Femur (tissue), 1 donor: ENCODE results near the gene SMIM43.

Experiments used
- DNase-seq: peaks from one replicate; pipeline ENCODE4 v3.0.0-alpha.2; 2017

SMIM43 gene

DNA sequence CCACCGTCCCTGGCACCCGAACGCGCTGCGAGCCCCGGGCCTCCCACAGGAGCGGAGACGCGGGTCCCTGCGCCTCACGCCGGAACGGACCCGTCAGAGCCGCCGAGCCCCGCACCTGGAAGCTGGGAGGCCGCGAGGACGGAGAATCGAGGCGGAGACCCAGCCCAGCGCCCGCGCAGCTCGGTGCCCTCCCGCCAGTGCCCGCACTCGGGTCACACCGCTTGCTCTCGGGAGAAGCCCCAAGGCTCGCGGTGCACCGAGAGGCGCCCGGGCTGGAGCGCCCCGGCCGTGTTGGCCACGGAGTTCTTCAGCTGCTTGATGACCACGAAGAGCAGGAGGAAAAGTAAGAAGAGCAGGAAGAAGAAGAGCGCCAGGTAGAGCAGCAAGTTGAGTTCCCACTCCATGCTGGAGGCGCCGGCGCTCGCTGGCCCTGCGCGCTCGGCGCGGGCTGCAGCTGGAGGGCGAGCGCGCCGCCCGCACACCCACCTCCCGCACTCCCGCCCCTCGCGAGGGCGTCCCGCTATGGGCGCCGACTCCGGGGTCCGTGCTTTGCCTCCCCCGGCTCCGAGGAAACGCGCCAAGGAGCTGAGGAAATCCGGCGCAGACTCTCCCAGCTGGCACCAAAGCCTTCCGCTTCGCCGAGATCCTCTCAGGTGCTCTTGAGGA is at the start of gene SMIM43:
SMIM43 (minus strand) TSS at position 463 of the 666 bp plus-strand sequence; CDS start at position 404, 59 bp downstream.
- DNase-seq, result no peak

DNA sequence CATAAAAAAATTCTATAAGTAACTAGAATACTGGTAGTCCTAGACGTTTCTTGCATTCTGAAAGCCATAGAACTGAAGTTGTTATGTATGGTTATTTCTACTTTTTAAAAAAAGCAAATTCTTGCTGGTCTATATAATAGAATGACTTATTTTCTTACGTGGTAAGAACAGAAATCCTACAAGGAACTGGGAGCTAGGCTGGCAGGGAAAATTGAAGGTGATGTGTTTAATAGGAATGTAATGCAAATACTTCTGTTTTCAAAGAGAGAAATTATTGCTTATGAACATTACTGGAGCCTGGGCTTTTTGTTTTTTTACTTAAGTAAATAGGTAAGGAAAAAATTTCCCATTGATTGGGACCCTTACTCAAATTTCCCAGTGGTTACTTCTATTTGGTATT is 49.8 kb upstream of the SMIM43 start:
- no peak for DNase-seq

DNA sequence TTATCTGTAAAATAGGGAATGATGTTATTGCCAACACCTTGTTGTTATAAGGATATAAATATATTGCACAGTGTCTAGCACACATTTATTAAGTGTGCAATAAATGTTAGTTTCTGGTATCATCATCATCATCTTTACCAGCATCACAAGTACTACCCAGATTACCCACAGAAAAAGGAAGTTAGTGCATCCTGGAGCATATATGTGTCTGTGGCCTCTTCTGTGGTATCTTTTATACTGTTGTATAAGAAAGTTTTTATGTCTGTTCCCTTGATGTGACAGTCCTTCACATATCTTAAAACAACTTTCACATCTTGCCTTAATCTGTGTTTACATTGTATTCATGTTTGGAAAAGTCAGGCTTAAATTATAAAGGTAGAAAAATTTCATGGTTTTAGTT is 46.2 kb upstream of the SMIM43 start:
- DNase-seq, result no peak

DNA sequence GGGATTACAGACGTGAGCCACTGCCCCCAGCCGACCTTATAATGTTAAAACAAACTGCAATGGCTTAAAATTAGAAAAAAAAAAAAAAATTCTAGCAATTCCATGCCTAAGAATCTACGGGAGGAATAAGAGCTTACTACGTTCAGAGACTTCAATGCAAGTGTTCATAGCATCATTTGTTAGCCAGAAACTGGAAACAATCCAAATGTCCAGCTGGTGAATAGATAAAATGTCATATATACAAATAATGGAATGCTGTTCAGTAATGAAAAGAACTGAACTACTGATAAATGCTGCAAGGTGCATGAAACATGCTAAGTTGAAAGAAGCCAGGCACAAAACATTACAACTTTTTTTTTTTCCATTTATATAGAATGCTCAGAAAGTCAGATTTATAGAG is 41.4 kb upstream of the SMIM43 start:
- no peak for DNase-seq

DNA sequence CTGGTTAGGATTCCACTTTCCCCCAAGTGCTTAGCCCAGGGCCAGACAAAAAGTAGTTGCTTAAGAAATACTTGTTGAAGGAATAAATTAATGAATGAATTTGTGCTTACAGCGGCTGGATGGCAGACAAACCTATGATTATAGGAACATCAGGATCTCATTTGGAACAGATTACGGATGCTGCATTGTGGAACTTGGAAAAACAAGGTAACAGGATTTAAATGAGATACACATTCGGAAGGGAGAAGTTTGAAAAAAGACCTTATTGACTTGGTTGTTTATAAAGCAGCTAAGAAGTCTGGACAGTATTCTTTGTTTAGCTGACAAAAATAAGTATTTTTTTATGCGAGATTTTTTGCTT is 36.7 kb upstream of the SMIM43 start:
- DNase-seq, result no peak

DNA sequence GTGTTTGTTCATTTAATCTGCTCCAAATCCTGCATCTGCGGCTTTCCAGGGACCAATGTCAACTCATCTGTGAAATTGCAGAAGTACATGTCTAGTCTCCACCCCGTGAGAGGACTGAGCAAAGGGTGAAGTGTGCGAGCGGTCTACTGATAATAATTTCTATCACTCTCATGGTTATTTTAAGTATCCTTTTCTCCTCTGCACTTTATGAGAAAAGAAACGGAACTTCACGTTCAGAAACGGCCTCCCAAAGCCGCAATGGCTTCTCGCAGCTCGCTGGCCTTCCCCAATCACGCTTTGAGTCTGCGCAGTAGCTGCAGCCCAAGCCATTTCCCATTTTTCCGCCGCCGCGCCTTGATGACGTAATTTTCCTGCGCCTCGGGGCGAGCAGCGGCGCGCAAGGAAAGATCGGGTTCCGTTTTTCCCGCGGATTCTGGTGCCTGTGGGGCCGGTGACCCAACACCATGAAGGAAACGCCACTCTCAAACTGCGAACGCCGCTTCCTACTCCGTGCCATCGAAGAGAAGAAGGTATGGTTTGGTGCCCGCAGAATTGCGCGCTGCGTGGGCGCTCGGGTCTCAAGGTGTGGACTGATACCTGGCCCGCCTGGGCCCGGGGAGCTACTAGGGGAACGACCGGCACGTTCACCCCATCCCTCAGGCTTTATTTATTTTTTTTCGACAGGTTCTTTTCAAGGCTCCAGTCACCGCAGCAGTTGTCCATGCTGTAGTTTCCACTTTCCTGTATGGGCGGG is 36.2 kb upstream of the SMIM43 start, which contains the start of gene EXOSC9:
EXOSC9 (plus strand) TSS at position 363 of the 754 bp plus-strand sequence; CDS start at position 465, 102 bp downstream.
- DNase-seq, result peak; percentile 96

DNA sequence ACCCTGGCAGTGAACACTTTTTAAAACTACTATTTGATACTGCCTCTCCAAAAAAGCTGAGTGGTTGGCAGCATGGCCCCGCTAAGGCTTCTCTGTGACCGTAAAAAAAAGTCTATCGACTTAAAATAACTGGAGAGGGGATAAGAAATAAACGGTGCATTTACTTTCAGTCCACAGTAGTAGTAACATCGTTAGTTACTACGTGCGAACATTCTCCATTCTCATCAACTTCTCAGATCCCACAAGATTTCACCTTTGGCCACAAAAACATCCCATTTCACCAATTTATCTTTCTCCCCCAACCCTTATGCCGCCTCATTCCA is 35.6 kb upstream of the SMIM43 start:
- DNase-seq, result no peak

DNA sequence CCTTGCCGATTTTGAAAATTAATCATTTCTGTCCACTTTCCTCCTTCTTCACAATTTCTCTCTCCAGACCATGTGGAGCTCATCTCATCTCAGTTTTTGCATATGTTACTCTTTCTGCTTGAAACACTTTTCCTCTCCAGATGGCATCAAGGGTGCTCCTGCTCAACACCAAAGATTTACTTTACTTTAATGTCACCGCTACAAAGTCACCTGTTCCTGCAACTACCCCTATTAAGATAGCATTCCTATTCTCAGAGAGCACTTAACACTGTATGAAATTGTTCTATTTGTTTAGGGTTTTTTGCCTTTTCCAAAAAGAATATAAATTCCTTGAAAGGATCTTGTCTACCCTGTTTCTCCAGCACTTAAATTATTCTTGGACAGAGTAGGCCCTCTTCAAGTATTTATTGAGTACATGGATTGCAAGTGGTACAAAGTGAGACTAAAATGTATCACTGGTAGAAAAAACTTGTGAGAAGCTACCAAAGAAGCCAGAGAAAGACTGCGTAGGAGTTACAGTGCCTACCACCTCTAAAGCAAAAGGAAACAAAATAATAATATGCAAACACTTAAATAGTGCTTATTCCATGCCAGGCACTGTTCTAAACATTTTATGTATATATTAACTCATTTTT is 35.0 kb upstream of the SMIM43 start:
- no peak for DNase-seq

DNA sequence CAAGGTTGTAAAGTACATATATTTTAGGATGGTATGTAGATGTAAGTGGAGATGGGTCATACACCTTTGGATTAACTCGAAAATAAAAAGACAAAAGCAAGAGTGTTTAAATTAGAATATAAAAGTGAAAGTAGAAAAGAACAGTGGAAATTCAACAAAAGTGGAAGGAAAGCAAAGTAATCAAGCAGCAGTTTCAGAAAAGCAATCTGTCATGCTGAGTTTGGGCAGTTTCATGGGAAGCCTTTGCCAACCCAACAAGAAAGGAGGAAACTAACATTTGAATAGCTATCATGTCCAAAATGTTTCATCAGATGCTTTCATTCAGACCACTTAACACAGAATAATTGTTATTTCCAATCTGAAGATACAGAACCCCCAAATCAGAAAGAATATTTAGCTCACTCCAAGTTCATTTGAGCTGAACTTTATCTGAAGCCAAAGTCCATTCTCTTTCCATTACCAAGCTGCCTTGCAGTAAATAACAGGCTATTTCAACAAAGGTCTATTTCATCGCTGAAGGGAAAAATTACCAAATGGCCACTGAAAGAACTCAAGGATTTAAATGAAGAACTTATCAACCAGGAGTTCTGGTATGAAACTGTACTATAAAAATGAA is 34.4 kb upstream of the SMIM43 start:
- no peak for DNase-seq

DNA sequence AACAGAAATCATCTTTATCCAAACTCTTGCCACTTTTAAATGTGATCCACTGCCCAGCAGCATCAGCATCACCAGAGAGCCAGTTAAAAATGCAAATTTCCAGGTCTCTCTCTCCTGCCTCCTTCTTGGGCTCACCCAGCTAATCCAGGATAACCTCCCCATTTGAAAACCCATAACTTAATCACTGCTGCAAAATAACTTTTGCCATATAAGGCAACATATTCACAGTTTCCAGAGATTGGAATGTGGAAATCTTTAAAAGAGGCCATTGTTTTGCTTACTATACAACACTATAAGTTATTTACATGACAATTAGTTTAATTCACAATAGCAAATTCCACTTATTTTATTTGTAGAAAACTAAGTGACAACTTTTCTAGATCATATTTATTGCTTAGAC is 31.3 kb upstream of the SMIM43 start:
- DNase-seq, result no peak

DNA sequence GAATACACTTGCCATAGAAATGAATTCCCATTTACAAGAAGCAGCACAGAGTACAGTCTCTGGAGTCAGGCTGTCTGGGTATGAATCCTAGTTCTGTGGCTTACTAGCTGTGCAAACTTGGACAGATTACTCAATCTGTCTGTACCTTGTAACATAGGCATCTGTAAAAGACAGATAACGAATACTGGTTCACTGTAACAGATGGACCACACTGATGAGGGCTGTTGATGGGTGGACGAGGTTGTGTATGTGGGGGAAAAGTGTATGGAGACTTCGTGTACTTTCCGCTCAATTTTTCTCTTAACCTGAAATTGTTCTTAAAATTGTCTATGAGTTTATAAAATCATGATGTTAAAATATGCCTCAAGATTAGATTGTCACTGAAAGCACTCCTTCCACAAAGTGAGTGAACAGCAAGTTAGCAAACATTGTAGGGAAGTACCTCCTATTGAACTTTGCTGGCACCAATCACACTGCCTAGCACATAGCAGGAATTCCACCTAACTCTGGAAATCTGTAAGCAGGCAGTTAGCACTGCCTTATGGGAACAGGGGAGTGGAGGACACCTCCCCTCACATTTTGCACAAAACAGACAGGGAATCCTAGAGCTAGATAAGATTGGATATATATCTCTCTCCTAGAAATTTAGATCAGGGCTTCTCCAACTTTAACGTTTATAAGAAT is 29.7 kb upstream of the SMIM43 start:
- DNase-seq, result no peak

DNA sequence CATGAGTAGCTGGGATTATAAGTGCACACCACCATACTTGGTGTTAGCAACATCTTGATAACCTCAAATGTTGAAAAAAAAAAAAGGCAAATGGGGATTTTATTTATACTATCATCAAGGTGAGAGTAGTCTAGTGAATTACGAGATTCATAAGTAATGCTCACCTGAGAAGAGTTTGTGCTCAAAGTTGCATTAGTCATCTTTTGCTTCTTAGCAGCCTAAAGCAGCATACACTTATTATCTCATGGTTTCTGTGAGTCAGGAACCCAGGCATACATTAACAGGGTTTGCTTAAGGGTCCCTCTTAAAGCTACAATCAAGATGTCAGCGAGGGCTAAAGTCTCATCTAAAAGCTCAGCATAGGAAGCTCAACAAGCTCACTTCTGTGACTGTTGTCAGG is 28.0 kb upstream of the SMIM43 start:
- DNase-seq, result no peak

DNA sequence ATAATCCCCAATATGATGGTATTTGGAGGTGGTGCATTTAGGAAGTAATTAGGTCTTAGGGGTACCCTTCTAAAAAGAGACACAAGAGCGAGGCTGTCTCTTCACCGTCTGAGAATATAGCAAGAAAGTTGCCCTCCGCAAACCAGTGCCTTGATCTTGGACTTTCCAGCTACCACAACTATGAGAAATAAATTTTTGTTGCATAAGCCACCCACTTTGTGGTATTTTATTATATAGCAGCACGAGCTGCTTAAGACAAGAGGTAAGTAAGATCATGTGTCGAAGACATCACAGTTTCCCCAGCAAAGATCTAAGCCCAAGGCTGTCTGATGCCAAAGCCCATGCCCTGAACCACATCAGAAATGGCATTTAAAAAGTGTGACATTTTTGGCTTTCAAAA is 26.5 kb upstream of the SMIM43 start:
- no peak for DNase-seq

DNA sequence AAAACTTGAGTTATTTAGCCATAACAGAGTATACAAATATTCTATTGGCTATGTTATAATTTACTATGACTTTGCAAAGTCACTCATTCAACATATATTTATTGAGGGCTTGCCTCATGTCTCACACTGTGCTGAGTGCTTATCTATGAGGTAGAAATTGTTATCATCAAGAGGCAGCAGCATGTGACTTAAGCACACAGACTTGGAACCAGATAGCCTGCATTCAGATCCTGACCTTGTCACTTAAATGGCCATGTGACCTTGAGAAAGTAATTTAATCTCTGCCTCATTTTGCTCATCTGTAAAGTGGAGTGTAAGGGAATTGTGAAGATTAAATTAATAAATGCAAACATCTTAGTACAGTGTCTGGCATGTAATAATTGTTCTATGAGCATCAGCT is 26.0 kb upstream of the SMIM43 start:
- DNase-seq, result no peak

DNA sequence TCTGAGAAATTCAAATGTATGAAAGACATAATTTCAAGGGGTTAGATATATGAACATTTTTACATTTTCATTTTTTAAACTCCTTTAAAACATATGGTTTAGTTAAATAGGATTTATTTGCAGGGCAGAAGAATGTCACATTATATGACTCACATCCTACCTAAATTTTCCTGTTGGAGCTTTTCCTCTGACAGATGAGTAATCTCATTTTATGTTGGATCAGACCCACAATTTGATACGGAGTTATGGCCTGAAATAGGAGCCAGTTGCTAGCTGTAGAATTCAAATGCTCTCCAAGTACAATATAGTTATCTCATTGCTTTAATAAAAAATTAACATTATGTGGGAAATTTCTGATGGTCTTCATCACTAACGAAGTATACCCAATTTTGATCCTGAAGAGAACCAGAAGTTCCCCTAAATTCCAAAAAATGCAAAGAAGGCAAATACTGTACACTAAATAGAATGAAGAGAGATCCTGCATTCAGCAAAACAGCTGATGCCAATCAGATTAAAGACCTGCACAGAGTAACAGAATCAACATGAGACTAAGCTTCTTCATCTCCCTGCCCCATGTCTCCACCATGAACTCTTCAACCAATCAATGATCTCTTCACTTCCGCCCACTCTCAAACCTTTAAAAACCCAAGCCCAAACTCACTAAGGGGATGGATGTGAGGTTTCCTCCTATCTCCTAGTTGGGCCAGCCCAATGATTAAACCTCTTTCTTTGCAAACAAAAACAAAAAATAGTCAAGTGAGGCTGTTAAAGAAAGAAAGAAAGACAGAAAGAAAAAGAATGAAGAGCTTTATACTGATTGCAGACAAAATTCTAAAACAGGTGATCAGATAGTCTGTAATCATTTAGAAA is 25.2 kb upstream of the SMIM43 start:
- DNase-seq, result no peak

DNA sequence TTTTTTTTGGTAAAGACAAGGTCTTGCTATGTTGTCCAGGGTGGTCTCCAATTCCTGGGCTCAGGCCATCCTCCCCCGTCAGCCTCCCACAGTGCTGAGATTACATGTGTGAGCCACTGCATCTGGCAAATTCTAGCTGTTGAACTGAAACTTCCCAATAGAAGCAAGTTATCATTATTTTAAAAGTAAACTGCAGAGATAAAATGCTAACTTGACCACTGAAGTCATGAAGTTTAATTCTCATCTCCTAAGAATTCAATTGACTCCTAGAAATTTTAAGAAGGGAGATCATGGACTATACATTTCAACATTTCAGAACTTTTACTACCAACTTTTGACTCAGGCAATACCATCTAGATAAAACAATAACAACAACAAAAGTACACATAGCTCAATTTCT is 24.5 kb upstream of the SMIM43 start:
- DNase-seq, result no peak

DNA sequence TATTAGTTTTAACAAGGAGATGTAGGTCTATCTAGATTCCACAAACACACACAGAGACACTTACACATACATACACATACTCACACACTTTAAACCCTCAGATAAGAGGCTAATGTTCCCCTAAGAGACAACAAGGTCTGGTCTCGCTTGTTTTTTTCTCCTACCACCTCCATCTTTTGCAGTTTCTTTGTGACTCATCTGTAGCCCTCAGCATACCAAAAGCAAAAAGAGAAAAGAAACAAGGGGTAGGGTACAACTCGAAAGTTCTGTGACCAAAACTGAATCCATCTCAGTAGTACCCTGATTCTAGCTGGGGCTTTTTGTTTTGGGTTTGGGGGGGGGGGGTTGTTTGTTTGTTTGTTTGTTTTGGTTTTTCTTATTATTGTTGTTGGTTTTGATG is 23.9 kb upstream of the SMIM43 start:
- DNase-seq, result no peak

DNA sequence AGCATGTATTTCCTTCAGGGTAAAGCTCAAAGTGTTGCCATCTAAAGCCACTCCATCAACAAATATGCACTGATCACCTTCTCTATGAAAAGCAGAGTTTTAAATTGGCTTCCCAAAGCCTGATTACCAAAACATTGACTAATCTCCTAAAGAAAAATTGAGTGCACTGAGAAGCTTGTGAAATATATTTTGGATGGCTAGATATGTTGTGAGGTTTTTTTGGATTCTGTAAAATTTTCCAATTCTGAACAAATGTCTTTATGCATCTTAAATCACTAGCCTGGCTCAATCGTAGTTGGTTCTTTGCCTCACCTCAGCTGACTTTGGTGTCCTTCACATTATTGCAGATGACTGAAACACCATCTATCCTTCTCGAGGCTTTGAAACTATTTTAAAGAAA is 21.3 kb upstream of the SMIM43 start:
- no peak for DNase-seq

DNA sequence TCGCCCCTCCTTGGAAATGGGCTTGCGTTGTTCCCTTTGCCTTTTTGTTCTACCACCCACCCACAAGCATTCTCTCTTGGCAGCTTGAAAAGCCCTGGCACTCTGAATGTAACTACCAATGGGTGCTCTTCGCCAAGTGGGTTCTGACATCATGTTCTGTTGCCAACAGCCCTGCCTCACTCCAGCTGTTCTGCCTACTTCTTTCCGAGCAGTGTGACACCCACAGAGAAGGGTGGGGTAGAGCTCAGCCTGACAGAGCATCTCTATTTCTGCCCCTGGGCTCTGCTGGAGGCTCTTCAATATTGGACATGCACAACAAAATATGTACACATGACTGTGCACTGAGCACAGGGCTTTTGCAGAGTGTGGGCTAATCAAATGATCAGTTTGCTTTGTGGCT is 20.5 kb upstream of the SMIM43 start:
- peak; percentile 43 for DNase-seq

DNA sequence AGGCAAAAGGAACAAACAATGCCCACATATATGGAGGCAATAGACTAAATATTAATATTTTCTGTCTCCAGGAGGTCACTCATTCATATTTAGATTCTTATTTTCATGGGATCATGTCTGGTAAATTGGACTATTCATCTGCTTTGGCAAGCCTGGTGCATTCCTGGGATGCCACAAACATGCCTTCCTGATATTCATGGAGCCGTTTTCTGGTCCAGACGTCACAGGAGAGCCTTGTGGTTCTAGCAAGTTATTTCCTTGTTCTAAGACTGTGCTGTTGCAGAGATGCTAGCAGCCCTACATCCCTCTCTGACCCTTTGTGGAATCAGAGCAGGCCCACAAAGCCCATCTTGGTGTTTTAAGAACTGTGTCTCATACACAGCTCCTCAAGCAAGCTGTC is 20.0 kb upstream of the SMIM43 start:
- DNase-seq, result peak; percentile 38

DNA sequence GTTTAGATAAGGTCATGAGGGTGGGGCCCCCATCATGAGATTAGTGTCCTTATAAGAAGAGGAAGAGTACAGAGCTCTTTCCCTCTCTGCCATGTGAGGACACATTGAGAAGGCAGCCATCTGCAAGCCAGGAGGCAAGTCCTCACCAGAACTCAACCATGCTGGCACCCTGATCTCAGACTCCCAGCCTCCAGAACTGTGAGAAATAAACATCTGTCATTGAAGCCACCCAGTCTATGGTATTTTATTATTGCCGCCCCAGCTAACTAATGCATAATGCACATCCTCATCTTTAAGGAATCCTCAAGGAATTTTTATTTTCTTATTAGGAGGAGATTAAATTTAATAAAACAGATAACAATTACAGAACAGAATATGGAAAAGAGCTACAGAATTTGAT is 19.4 kb upstream of the SMIM43 start:
- no peak for DNase-seq

DNA sequence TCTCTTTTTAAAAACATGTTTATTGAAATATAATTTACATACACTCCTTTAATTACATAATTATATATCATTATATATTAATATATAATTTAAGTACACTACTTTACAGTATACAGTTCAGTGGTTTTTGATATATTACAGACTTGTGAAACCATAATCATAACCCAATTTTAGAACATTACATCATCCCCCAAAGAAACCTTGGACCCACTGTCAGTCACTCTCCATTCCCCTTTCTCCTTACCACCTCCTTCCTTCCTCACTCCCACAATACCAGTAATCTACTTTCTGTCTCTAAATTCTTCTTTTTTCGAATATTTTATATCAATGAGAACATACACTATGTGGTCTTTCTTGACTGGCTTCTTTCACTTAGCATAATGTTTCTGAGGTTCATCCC is 18.2 kb upstream of the SMIM43 start:
- DNase-seq, result no peak
